ENCODE measurements around the gene ORC5.

DNA sequence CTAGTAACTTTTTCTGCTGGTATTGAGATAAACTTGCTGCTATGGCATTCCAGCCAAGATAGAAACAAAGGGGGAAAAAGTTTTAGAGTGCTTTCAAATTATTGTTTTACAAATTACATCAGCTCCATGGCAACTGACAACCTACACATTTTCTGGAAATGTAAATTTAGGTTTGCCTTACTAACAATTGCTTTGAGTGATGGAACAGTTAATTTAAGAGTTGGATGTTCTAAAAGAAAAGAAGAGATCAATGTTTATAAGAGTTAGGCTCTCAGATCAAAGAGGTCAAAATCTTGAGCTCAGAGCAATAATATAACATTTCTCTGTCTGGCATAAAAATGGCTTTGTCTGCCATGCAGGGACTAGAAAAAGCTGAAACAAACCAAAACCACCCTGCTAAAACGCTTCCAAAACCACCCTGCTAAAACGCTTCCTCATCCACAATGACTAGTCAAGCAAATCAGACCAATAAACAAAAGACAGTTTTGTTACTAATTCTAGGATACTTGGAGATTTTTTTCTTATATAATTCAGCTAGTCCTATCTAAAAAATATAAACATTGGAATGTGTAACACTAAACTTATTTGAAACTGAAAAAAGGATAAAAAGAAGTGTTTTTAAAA, 32.3 kb downstream of the ORC5 start:
- TF ChIP-seq CTCF (IDR thresholded peaks at IDR 0.05 in 4 of 5, conservative IDR thresholded peaks at IDR 0.05 in 1 of 5): no peak
- no peak for TF ChIP-seq POLR2A (IDR thresholded peaks at IDR 0.05)
